ENCODE results near the gene IGFN1. TPM values are rescaled to one million over a fixed set of nuclear protein-coding genes. Genes with fewer than 3 reads are reported as not detected.

Gene IGFN1
- total and polyA plus RNA-seq, 9 of the 15 experiments (the other 6 are each of a cell fraction or from before 2014, with no cell fraction given), result 0.04 TPM; not detected in 8

GRCh38 chr1:201264554-201264953 is 73.9 kb downstream of the IGFN1 start (continued):
- no peak for TF ChIP-seq ZBTB40 (IDR thresholded peaks at IDR 0.05)
- TF ChIP-seq ZBTB40 (CRISPR knock-in tag; IDR thresholded peaks at IDR 0.05), result no peak
- no peak for TF ChIP-seq ZNF431 (CRISPR knock-in tag; IDR thresholded peaks at IDR 0.05)

Measured in K562 (cell line).